DMS153 (cell line): ENCODE measurements around the gene ZNF202.

Experiments
- DNase-seq: peaks from one replicate; lab custom pipeline; 2025; lab: John Stamatoyannopoulos, UW

ZNF202 gene

GRCh38 chr11:123683428-123684170 lies 57.9 kb downstream of the ZNF202 start:
- DNase-seq: no peak

- DNase-seq: no peak
Measured at GRCh38 chr11:123682696-123683410, 58.6 kb downstream of the ZNF202 start.

GRCh38 chr11:123681030-123681429 lies 60.4 kb downstream of the ZNF202 start:
- no peak for DNase-seq

GRCh38 chr11:123678246-123678645 lies 63.2 kb downstream of the ZNF202 start:
- DNase-seq: no peak

GRCh38 chr11:123677510-123677909 lies 64.0 kb downstream of the ZNF202 start:
- no peak for DNase-seq

- DNase-seq: no peak
Measured at GRCh38 chr11:123674297-123674696, 67.2 kb downstream of the ZNF202 start.
